ENCODE measurements around the gene BIK.
"Not testable (repeated sequence)": the region's sequence is repeated elsewhere in the genome, so short reads cannot be mapped to it uniquely, and the experiment has no call there.

Gene BIK

GRCh38 chr22:43101306-43101705 lies 9.2 kb upstream of the BIK start:
- H3K4me3 ChIP-seq (ENCODE audit: low read length): no peak overlapping the region
- no peak for DNase-seq (ENCODE audit: low read depth)
- no peak for TF ChIP-seq CTCF (IDR thresholded peaks at IDR 0.05; ENCODE audit: insufficient read depth, low read depth, low read length, missing control alignments)

GRCh38 chr22:43104056-43104625 lies 6.4 kb upstream of the BIK start:
- not testable (repeated sequence) for DNase-seq (ENCODE audit: low read depth); H3K4me3 ChIP-seq (ENCODE audit: low read length)

GRCh38 chr22:43104950-43105349 lies 5.6 kb upstream of the BIK start:
- not testable (repeated sequence) for H3K4me3 ChIP-seq (ENCODE audit: low read length)

GRCh38 chr22:43106302-43106701 lies 4.2 kb upstream of the BIK start:
- TF ChIP-seq CTCF (IDR thresholded peaks at IDR 0.05; ENCODE audit: insufficient read depth, low read depth, low read length, missing control alignments): no peak
- no peak overlapping the region for H3K4me3 ChIP-seq (ENCODE audit: low read length)
- DNase-seq (ENCODE audit: low read depth): no peak

More at GRCh38 chr22:43104950-43105349, 5.6 kb upstream of the BIK start:
- DNase-seq (ENCODE audit: low read depth): not testable (repeated sequence)

GRCh38 chr22:43109511-43109910 lies 1.0 kb upstream of the BIK start:
- DNase-seq (ENCODE audit: low read depth): no peak
- TF ChIP-seq CTCF (IDR thresholded peaks at IDR 0.05; ENCODE audit: insufficient read depth, low read depth, low read length, missing control alignments): no peak
- no peak overlapping the region for H3K4me3 ChIP-seq (ENCODE audit: low read length)

- no peak for DNase-seq (ENCODE audit: low read depth)
- peak overlapping the region; percentile 59 for H3K4me3 ChIP-seq (ENCODE audit: low read length)
- TF ChIP-seq CTCF (IDR thresholded peaks at IDR 0.05; ENCODE audit: insufficient read depth, low read depth, low read length, missing control alignments): no peak
Observed at GRCh38 chr22:43109921-43110443, 568 bp upstream of the BIK start.

GRCh38 chr22:43110927-43111623 lies 525 bp downstream of the BIK start:
- H3K4me3 ChIP-seq (ENCODE audit: low read length): peak overlapping the region; percentile 59
- peak; percentile 59 for DNase-seq (ENCODE audit: low read depth)
- TF ChIP-seq CTCF (IDR thresholded peaks at IDR 0.05; ENCODE audit: insufficient read depth, low read depth, low read length, missing control alignments): no peak

Data from epithelial cell of esophagus (primary cell).